NCI-H2196 (cell line): ENCODE results near the gene NAT9.

Source experiments
- DNase-seq: peaks from one replicate; lab custom pipeline; 2025; ENCODE audit not compliant: unreplicated experiment; lab: John Stamatoyannopoulos, UW

Gene NAT9

GRCh38 chr17:74731347-74731605 is 44.9 kb downstream of the NAT9 start:
- DNase-seq: no peak

GRCh38 chr17:74730491-74731346 is 45.4 kb downstream of the NAT9 start:
- DNase-seq: no peak

GRCh38 chr17:74729866-74730265 is 46.3 kb downstream of the NAT9 start:
- DNase-seq: no peak

- DNase-seq: no peak
Observed at GRCh38 chr17:74729368-74729767, 46.8 kb downstream of the NAT9 start.

GRCh38 chr17:74728702-74729075 is 47.5 kb downstream of the NAT9 start:
- no peak for DNase-seq

- no peak for DNase-seq
Observed at GRCh38 chr17:74728033-74728701, 48.0 kb downstream of the NAT9 start.

GRCh38 chr17:74725111-74725510 is 51.0 kb downstream of the NAT9 start:
- no peak for DNase-seq

- no peak for DNase-seq
Observed at GRCh38 chr17:74723891-74724290, 52.3 kb downstream of the NAT9 start.

- no peak for DNase-seq
Observed at GRCh38 chr17:74722782-74723181, 53.4 kb downstream of the NAT9 start.
